ENCODE results near the gene ZNF668. TPM values are rescaled to one million over a fixed set of nuclear protein-coding genes. Genes with fewer than 3 reads are reported as not detected.
"Not testable (repeated sequence)": the region's sequence is repeated elsewhere in the genome, so short reads cannot be mapped to it uniquely, and the experiment has no call there.

The ZNF668 gene
- total RNA-seq, 2 donors from 2014 or later = 15.6 to 21.4 TPM

- no peak overlapping the region for H3K27ac ChIP-seq
- no peaks in the 10 kb centered on the region for H3K27me3 ChIP-seq (replicated peaks; ENCODE audit: insufficient read depth)
- H3K9me3 ChIP-seq = no peaks in the 10 kb centered on the region
- TF ChIP-seq POLR2A (IDR thresholded peaks at IDR 0.05) = no peak
- TF ChIP-seq CTCF (IDR thresholded peaks at IDR 0.05) = no peak
- no peaks in the 10 kb centered on the region for H3K36me3 ChIP-seq
- no peaks in the 10 kb centered on the region for H3K4me1 ChIP-seq (replicated peaks)
- no peak for DNase-seq (ENCODE audit: low spot score)
- intact Hi-C loops (cut with DNase I) = no loop called here
- WGBS = 83% methylated on average over 12 of the region's 12 CpGs
- H3K4me3 ChIP-seq = no peak overlapping the region
Observed at GRCh38 chr16:31022544-31023251, 51.3 kb downstream of the ZNF668 start.

GRCh38 chr16:31020536-31020935, 53.5 kb downstream of the ZNF668 start:
- Histone ChIP-seq H3K27me3 (replicated peaks; ENCODE audit: insufficient read depth) (no peaks in the 10 kb centered on the region), H3K4me3 (no peak overlapping the region), H3K36me3 (no peaks in the 10 kb centered on the region), H3K4me1 (replicated peaks) (no peaks in the 10 kb centered on the region), H3K9me3 (no peaks in the 10 kb centered on the region), H3K27ac (no peak overlapping the region)
- 97% methylated on average over 3 of the region's 3 CpGs for WGBS
- intact Hi-C loops (cut with DNase I) = no loop called here
- no peak for DNase-seq (ENCODE audit: low spot score)
- TF ChIP-seq POLR2A (IDR thresholded peaks at IDR 0.05) = no peak
- TF ChIP-seq POLR2AphosphoS5 (IDR thresholded peaks at IDR 0.05) = no peak
- no peak for TF ChIP-seq CTCF (IDR thresholded peaks at IDR 0.05)

- 89% methylated on average over 10 of the region's 10 CpGs for WGBS
- H3K27me3 ChIP-seq (replicated peaks; ENCODE audit: insufficient read depth); H3K36me3 ChIP-seq; intact Hi-C loops (cut with DNase I); H3K9me3 ChIP-seq; DNase-seq (ENCODE audit: low spot score); H3K27ac ChIP-seq; H3K4me1 ChIP-seq (replicated peaks); H3K4me3 ChIP-seq: not testable (repeated sequence)
Observed at GRCh38 chr16:31017756-31018155, 56.3 kb downstream of the ZNF668 start.

DNA sequence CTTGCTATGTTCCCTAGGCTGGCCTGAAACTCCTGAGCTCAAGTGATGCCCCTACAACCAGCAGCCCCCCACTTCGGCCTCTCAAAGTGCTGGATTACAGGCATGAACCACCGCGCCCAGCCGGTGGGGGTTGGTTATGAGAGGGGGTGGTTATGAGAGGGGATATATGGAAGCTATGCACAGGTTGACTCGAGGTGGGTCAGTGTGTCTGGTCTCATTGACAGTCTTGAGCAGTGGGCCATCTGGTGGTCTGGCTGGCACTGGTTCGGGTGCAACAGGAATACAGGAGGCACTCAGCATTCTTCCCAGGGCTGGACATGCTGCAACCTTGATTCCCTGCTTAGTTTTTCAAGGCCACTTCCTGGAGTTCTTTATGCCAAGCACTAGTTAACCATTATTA, 58.0 kb downstream of the ZNF668 start:
- DNase-seq (ENCODE audit: low spot score) = no peak
- H3K9me3 ChIP-seq = no peaks in the 10 kb centered on the region
- H3K27ac ChIP-seq = no peak overlapping the region
- 59% methylated on average over 6 of the region's 6 CpGs for WGBS
- intact Hi-C loops (cut with DNase I) = no loop called here
- TF ChIP-seq POLR2A (IDR thresholded peaks at IDR 0.05) = no peak
- no peak for TF ChIP-seq CTCF (IDR thresholded peaks at IDR 0.05)
- no peak for TF ChIP-seq POLR2AphosphoS5 (IDR thresholded peaks at IDR 0.05)
- H3K27me3 ChIP-seq (replicated peaks; ENCODE audit: insufficient read depth) = peaks cover 3% of the 10 kb centered on the region
- H3K4me1 ChIP-seq (replicated peaks) = no peaks in the 10 kb centered on the region
- H3K4me3 ChIP-seq = no peak overlapping the region
- H3K36me3 ChIP-seq = no peaks in the 10 kb centered on the region

GRCh38 chr16:31013292-31013691, 60.7 kb downstream of the ZNF668 start:
- H3K36me3 ChIP-seq; DNase-seq (ENCODE audit: low spot score); H3K27me3 ChIP-seq (replicated peaks; ENCODE audit: insufficient read depth); H3K9me3 ChIP-seq; H3K4me1 ChIP-seq (replicated peaks); intact Hi-C loops (cut with DNase I); H3K4me3 ChIP-seq; H3K27ac ChIP-seq: not testable (repeated sequence)

GRCh38 chr16:31011815-31012214, 62.2 kb downstream of the ZNF668 start:
- H3K27ac ChIP-seq; H3K4me1 ChIP-seq (replicated peaks); H3K4me3 ChIP-seq; intact Hi-C loops (cut with DNase I); H3K36me3 ChIP-seq; H3K27me3 ChIP-seq (replicated peaks; ENCODE audit: insufficient read depth); DNase-seq (ENCODE audit: low spot score); H3K9me3 ChIP-seq: not testable (repeated sequence)
- WGBS = 78% methylated on average over 7 of the region's 7 CpGs

Other genes with a start within 250 kb of the ZNF668 start
- gene BCL7C, start 180.2 kb downstream of the ZNF668 start, total RNA-seq = 10 to 100 TPM; 54.2 to 54.8 TPM
- gene CTF1, start 177.6 kb downstream of the ZNF668 start, total RNA-seq = 10 to 100 TPM in 1 of 2 donors, 1 to 10 TPM in 1; 9.8 to 13.9 TPM
- 100 to 1,000 TPM in 1 of 2 donors, 10 to 100 TPM in 1; 23.5 to 125 TPM for gene FBXL19, start 150.7 kb downstream of the ZNF668 start, total RNA-seq
- 100 to 1,000 TPM in 1 of 2 donors, 10 to 100 TPM in 1; 74.6 to 114 TPM for gene ORAI3, start 125.2 kb downstream of the ZNF668 start, total RNA-seq
- 10 to 100 TPM in 1 of 2 donors, 1 to 10 TPM in 1; 10.0 to 29.1 TPM for gene SETD1A, start 116.5 kb downstream of the ZNF668 start, total RNA-seq
- gene HSD3B7, start 89.0 kb downstream of the ZNF668 start, total RNA-seq = 10 to 100 TPM; 10.3 to 10.7 TPM
- gene STX1B, start 63.6 kb downstream of the ZNF668 start, total RNA-seq = under 1 TPM; 0.36 to 0.91 TPM
- gene STX4, start 40.7 kb downstream of the ZNF668 start, total RNA-seq = 10 to 100 TPM; 40.7 to 51.7 TPM
- 10 to 100 TPM; 26.3 to 33.7 TPM for gene ZNF646, start 182 bp upstream of the ZNF668 start, total RNA-seq
- 1 to 10 TPM; 2.5 TPM for gene PRSS53, start 14.7 kb upstream of the ZNF668 start, total RNA-seq
- 100 to 1,000 TPM; 106 to 175 TPM for gene VKORC1, start 20.6 kb upstream of the ZNF668 start, total RNA-seq
- 10 to 100 TPM; 78.5 to 80.6 TPM for gene BCKDK, start 34.1 kb upstream of the ZNF668 start, total RNA-seq
- gene KAT8, start 43.4 kb upstream of the ZNF668 start, total RNA-seq = 100 to 1,000 TPM in 1 of 2 donors, 10 to 100 TPM in 1; 92.6 to 115 TPM
- 100 to 1,000 TPM in 1 of 2 donors, 10 to 100 TPM in 1; 29.9 to 118 TPM for gene PRSS8, start 61.5 kb upstream of the ZNF668 start, total RNA-seq
- gene PRSS36, start 75.8 kb upstream of the ZNF668 start, total RNA-seq = 1 to 10 TPM; 4.3 to 4.7 TPM
- gene FUS, start 105.9 kb upstream of the ZNF668 start, total RNA-seq = 10 to 100 TPM; 48.6 to 87.5 TPM
- 10 to 100 TPM; 27.2 to 51.6 TPM for gene PYCARD, start 128.5 kb upstream of the ZNF668 start, total RNA-seq
- gene TRIM72, start 139.9 kb upstream of the ZNF668 start, total RNA-seq = 1 to 10 TPM in 1 of 2 donors, under 1 TPM in 1; 0.23 to 3.9 TPM
- gene PYDC1, start 142.9 kb upstream of the ZNF668 start, total RNA-seq = not detected
- gene ITGAM, start 185.7 kb upstream of the ZNF668 start, total RNA-seq = 1 to 10 TPM in 1 of 2 donors, under 1 TPM in 1; 0.36 to 5.1 TPM

Measured in prostate gland (tissue), 2 donors.